ENCODE data around the gene ARPC1B. TPM values are rescaled to one million over a fixed set of nuclear protein-coding genes. Genes with fewer than 3 reads are reported as not detected.

The ARPC1B gene
- total and polyA plus RNA-seq, 2 of the 8 experiments (the other 6 are each of a cell fraction or from before 2014, with no cell fraction given): 64.5 to 115 TPM

DNA sequence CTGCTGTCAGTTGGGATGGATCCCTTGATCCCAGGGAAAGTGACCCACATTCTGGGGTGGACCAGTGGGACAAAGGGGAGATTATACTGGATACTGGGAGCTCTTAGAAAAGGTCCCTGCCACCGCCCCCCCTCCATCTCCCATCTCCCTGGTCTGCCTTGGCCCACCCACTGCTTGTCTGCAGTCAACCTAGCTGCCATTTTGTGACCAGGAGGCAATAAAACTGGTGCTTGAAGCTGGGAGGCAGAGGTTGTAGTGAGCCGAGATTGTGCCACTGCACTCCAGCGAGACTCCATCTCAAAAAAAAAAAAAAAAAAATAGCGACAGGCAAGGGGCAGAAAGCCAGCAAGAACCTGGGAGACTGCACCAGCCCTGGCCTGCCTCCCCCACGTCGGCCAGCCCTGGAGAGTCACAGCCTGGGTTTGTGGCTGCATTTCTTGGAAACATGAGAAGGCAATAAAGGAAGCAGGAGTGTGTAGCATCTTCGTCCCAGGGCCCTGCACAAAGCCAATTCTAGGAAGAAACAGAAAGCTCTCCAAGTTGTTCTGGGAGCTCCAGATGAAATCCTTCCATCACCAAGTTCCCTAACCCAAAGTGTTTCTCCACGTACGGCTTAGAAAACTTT lies 4.7 kb upstream of the ARPC1B start (continued):
- TF ChIP-seq RXRA (IDR thresholded peaks at IDR 0.05; ENCODE audit: insufficient read depth, low read depth, low read length): no peak
- TF ChIP-seq, protein P1, sequence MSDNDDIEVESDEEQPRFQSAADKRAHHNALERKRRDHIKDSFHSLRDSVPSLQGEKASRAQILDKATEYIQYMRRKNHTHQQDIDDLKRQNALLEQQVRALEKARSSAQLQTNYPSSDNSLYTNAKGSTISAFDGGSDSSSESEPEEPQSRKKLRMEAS (IDR thresholded peaks at IDR 0.05): no peak
- TF ChIP-seq NANOG (IDR thresholded peaks at IDR 0.05; ENCODE audit: insufficient read depth, low read depth, low read length, poor library complexity, severe bottlenecking): no peak
- TF ChIP-seq CHD2 (IDR thresholded peaks at IDR 0.05; ENCODE audit: low read length): no peak
- TF ChIP-seq, protein P2, sequence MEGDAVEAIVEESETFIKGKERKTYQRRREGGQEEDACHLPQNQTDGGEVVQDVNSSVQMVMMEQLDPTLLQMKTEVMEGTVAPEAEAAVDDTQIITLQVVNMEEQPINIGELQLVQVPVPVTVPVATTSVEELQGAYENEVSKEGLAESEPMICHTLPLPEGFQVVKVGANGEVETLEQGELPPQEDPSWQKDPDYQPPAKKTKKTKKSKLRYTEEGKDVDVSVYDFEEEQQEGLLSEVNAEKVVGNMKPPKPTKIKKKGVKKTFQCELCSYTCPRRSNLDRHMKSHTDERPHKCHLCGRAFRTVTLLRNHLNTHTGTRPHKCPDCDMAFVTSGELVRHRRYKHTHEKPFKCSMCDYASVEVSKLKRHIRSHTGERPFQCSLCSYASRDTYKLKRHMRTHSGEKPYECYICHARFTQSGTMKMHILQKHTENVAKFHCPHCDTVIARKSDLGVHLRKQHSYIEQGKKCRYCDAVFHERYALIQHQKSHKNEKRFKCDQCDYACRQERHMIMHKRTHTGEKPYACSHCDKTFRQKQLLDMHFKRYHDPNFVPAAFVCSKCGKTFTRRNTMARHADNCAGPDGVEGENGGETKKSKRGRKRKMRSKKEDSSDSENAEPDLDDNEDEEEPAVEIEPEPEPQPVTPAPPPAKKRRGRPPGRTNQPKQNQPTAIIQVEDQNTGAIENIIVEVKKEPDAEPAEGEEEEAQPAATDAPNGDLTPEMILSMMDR (IDR thresholded peaks at IDR 0.05; ENCODE audit: control extremely low read depth in 1 of 3, insufficient read depth in 1 of 3, low read depth in 1 of 3, low read length in 3 of 3): no peak
- TF ChIP-seq CBX8 (IDR thresholded peaks at IDR 0.05; ENCODE audit: borderline replicate concordance, low read depth, low read length): no peak
- TF ChIP-seq, protein P3, sequence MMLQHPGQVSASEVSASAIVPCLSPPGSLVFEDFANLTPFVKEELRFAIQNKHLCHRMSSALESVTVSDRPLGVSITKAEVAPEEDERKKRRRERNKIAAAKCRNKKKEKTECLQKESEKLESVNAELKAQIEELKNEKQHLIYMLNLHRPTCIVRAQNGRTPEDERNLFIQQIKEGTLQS (IDR thresholded peaks at IDR 0.05; ENCODE audit: insufficient read depth, low read depth, low read length): no peak
- no peak for TF ChIP-seq RAD21 (IDR thresholded peaks at IDR 0.05 in 1 of 2, conservative IDR thresholded peaks at IDR 0.05 in 1 of 2; ENCODE audit: low read depth in 2 of 2, low read length in 2 of 2)
- no peak for TF ChIP-seq TAF1 (IDR thresholded peaks at IDR 0.05; ENCODE audit: low read depth, low read length)

Data from H1 (cell line).